ENCODE data around the gene RAB35.

RAB35 gene

GRCh38 chr12:120116441-120116791, at the start of gene RAB35:
Gene RAB35 (minus strand): TSS chr12:120116753. CDS start chr12:120116650, 103 bp downstream.
- Mint-ChIP-seq H3K27me3 (no peaks in the 10 kb centered on the region), H3K27ac (peak within 1 kb of the TSS; percentile 89 to 94), H3K4me1 (peaks cover 83% of the 10 kb centered on the region), H3K9me3 (no peaks in the 10 kb centered on the region), H3K4me3 (peak within 1 kb of the TSS; percentile 99)
- ATAC-seq, result no peak
- DNase-seq, result no peak

GRCh38 chr12:120164293-120164692, 47.7 kb upstream of the RAB35 start:
- H3K9me3 Mint-ChIP-seq, result no peaks in the 10 kb centered on the region
- ATAC-seq, result no peak
- no peak overlapping the region for H3K4me3 Mint-ChIP-seq

DNA sequence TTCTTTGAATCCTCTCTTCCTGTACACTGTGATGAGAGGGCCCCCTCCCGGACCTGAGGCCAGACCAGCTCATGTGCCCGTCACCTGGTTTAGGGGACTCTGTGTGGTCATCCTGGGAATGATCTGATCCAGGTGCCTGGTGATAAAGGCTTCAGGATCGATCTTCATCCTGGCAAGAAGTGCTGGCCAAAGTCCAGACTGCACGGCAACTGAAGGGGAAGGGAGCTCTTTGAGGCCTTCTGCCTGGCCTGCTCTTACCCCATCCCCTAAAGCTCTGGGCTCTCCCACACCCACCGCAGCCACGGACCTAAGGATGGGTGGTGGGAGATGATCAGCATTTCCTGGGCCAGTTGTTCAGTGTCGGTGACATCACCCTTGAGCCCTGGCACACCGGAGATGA, 46.2 kb upstream of the RAB35 start:
- DNase-seq, result no peak
- Mint-ChIP-seq H3K27ac (no peak overlapping the region), H3K4me3 (no peak overlapping the region), H3K4me1 (no peaks in the 10 kb centered on the region), H3K27me3 (no peaks in the 10 kb centered on the region), H3K9me3 (no peaks in the 10 kb centered on the region)
- no peak for ATAC-seq

More at GRCh38 chr12:120164293-120164692, 47.7 kb upstream of the RAB35 start:
- Mint-ChIP-seq H3K27ac (no peak overlapping the region), H3K4me1 (no peaks in the 10 kb centered on the region), H3K27me3 (no peaks in the 10 kb centered on the region)
- DNase-seq, result no peak

DNA sequence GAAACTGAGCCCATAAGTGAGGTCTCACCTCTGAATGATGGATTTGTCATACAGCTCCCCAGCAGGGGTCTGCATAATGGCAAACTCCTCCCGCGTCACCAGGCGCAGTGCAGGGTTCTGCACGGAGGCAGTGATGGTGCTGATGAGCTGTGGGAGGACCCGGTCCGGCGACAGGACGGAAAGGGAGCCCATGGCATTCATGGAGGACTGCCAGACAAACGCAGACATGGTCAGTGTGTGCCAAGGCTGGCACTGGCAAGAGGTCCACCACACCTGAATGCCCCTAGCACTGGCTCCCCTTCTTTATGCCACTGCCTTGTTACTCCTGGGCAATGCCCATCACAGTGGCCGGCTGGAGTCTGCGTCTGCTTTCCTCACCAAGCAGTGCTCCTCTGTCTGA, 45.3 kb upstream of the RAB35 start:
- no peaks in the 10 kb centered on the region for H3K4me1 Mint-ChIP-seq
- no peak overlapping the region for H3K27ac Mint-ChIP-seq
- no peak overlapping the region for H3K4me3 Mint-ChIP-seq
- H3K27me3 Mint-ChIP-seq, result no peaks in the 10 kb centered on the region
- ATAC-seq (no peak), DNase-seq (no peak)
- H3K9me3 Mint-ChIP-seq, result no peaks in the 10 kb centered on the region

DNA sequence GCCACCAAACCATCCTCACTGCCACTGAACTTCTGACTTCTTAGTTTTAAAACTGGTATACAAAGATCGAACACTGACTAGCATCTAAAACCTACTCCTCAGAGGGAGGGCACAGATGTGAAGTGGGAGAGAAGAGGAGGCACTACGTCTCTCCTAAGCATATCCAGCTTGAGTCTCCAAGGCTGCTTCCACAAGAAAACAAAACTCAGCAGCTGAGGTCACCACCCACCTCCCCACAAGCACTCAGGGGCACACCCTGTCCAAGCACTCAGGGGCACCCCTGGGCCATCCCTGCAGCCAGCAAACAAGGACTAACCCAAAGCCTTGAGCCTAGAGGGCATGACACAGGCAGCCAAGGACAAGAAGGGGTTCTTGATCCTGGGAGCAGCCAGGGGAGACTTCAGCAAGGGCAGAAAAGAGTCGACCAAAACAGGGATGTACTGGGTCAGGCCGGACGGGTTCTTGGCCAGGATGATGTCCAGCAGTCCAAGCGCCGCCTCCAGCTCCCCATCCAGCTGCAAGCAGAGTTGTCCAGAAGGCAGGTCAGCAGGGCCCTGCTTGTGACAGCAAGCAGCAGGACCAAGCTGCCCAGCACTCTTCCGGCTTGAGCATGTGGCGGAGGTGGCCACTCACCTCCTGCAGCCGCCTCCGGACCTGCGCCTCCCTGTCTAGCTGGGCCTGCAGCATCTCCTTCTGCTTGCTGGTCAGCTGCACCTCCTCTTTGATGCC, 43.1 kb upstream of the RAB35 start:
- ATAC-seq (no peak), DNase-seq (no peak)
- no peak overlapping the region for H3K4me3 Mint-ChIP-seq
- H3K9me3 Mint-ChIP-seq, result no peaks in the 10 kb centered on the region
- H3K4me1 Mint-ChIP-seq, result no peaks in the 10 kb centered on the region
- H3K27me3 Mint-ChIP-seq, result no peaks in the 10 kb centered on the region
- H3K27ac Mint-ChIP-seq, result peak overlapping the region in 1 of 2 donors; percentile 78

GRCh38 chr12:120158351-120158750, 41.8 kb upstream of the RAB35 start:
- ATAC-seq (no peak), DNase-seq (no peak)
- Mint-ChIP-seq H3K4me3 (no peak overlapping the region), H3K27me3 (no peaks in the 10 kb centered on the region), H3K9me3 (no peaks in the 10 kb centered on the region), H3K27ac (peak overlapping the region in 1 of 2 donors; percentile 71), H3K4me1 (no peaks in the 10 kb centered on the region)

- no peaks in the 10 kb centered on the region for H3K27me3 Mint-ChIP-seq
- no peak overlapping the region for H3K4me3 Mint-ChIP-seq
- no peak for ATAC-seq
- DNase-seq, result no peak
- H3K27ac Mint-ChIP-seq, result no peak overlapping the region
- no peaks in the 10 kb centered on the region for H3K4me1 Mint-ChIP-seq
- H3K9me3 Mint-ChIP-seq, result no peaks in the 10 kb centered on the region
These were observed 41.1 kb upstream of the RAB35 start for GRCh38 chr12:120157678-120158077.

DNA sequence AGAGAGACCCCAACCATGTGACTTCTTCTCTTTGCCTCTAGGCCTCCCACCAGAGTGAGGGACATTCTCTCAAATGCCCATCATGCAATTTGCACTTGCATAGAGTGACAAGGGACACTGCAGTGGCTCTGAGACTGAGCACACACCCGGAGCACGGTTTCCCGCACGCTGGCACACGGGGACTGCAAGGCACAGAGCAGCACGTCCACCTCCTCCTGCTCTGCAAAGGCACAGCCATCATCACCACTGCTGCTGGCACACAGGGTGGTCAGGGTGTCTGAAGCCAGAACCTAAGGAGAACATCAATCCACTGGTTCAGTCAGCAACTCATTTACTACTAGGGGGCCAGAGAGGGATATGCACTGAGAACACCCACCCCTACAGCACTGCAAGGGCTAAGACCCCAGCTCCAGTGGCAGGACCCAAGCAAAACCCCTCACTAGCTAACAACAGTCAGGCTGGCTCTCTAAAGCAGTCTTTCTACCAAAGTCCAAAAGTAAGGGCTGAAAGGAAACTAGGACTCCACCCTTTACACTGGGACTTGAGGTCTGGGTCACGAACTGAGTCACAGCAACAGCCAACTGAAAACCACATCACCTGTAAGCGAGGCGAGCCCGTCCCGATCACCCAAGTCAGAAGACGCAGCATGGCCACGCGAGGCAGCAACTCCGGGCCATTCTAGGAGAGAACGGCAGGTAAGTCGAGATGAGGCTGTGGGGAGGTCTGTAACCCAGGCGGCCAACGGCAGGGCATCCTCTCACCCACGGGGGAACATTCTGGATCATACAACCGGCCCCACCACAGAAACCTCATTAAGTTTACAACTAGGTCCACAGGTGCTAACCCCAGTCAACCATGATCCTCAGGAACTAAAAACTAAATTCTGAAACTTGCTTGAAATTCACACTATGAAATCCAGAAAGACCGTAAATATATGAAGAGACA, 40.0 kb upstream of the RAB35 start:
- Mint-ChIP-seq H3K4me3 (no peak overlapping the region), H3K4me1 (no peaks in the 10 kb centered on the region), H3K27ac (no peak overlapping the region), H3K9me3 (no peaks in the 10 kb centered on the region), H3K27me3 (no peaks in the 10 kb centered on the region)
- DNase-seq, result no peak
- ATAC-seq, result no peak

- DNase-seq, result no peak
- no peak overlapping the region for H3K4me3 Mint-ChIP-seq
These were observed 38.5 kb upstream of the RAB35 start for GRCh38 chr12:120155072-120155471.

GRCh38 chr12:120150919-120151525, 34.5 kb upstream of the RAB35 start:
- H3K27ac Mint-ChIP-seq, result no peak overlapping the region
- no peak for ATAC-seq

More at GRCh38 chr12:120155072-120155471, 38.5 kb upstream of the RAB35 start:
- H3K4me1 Mint-ChIP-seq, result no peaks in the 10 kb centered on the region
- H3K27ac Mint-ChIP-seq, result no peak overlapping the region
- H3K27me3 Mint-ChIP-seq, result no peaks in the 10 kb centered on the region
- no peaks in the 10 kb centered on the region for H3K9me3 Mint-ChIP-seq
- no peak for ATAC-seq

GRCh38 chr12:120148011-120148410, 31.5 kb upstream of the RAB35 start:
- no peak overlapping the region for H3K27ac Mint-ChIP-seq
- H3K9me3 Mint-ChIP-seq, result no peaks in the 10 kb centered on the region
- H3K4me3 Mint-ChIP-seq, result no peak overlapping the region
- H3K4me1 Mint-ChIP-seq, result no peaks in the 10 kb centered on the region
- ATAC-seq, result no peak
- no peak for DNase-seq
- H3K27me3 Mint-ChIP-seq, result no peaks in the 10 kb centered on the region

More at GRCh38 chr12:120150919-120151525, 34.5 kb upstream of the RAB35 start:
- Mint-ChIP-seq H3K4me1 (no peaks in the 10 kb centered on the region), H3K27me3 (no peaks in the 10 kb centered on the region), H3K9me3 (no peaks in the 10 kb centered on the region), H3K4me3 (no peak overlapping the region)
- no peak for DNase-seq

DNA sequence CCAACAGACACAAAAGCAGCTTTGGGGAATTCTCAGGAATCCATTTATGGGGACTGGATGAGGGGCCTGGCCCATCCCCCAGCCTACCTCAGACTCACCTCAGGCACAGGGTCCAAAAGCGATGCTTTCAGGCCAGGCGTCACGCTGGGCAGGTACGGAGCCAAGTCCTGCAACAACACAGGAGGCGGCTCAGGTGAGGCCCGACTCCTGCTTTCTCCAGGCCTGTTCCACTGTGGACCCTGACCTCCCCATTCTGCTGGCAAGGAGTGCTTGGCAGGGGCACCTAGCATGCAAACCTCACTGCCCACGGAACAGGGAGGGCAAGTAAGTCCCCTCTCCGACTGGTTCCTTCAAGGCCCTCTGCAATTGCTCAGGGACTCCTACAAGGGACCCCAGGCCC, 28.6 kb upstream of the RAB35 start:
- Mint-ChIP-seq H3K4me1 (no peaks in the 10 kb centered on the region), H3K27me3 (no peaks in the 10 kb centered on the region), H3K27ac (no peak overlapping the region), H3K9me3 (no peaks in the 10 kb centered on the region), H3K4me3 (no peak overlapping the region)
- ATAC-seq, result no peak
- no peak for DNase-seq

DNA sequence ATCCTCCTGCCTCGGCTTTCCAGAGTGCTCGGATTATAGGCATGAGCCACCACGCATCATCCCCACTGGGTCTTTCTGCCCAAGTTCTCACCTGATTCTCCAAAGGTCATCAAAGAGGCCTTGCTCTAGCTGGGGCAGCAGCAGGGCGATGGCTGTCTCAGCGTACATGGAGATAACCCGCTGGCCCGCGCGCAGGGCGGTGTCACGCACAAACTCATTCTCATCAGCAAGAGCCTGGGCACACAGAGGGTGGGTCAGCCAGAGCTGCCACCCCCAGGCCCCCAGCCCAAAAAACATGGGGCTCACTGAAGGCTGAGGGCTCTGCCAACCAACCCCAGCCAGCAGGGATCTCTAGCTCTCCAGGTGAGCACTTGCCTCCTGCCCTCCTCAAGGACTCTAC, 27.7 kb upstream of the RAB35 start:
- no peaks in the 10 kb centered on the region for H3K27me3 Mint-ChIP-seq
- ATAC-seq (no peak), DNase-seq (no peak)
- H3K9me3 Mint-ChIP-seq, result no peaks in the 10 kb centered on the region
- no peak overlapping the region for H3K4me3 Mint-ChIP-seq
- H3K27ac Mint-ChIP-seq, result no peak overlapping the region
- H3K4me1 Mint-ChIP-seq, result no peaks in the 10 kb centered on the region

- Mint-ChIP-seq H3K4me3 (no peak overlapping the region), H3K9me3 (no peaks in the 10 kb centered on the region), H3K4me1 (no peaks in the 10 kb centered on the region), H3K27ac (no peak overlapping the region), H3K27me3 (no peaks in the 10 kb centered on the region)
- ATAC-seq (no peak), DNase-seq (no peak)
These were observed 25.8 kb upstream of the RAB35 start for GRCh38 chr12:120142231-120142877.

GRCh38 chr12:120141336-120141735, 24.8 kb upstream of the RAB35 start:
- DNase-seq, result no peak
- Mint-ChIP-seq H3K27ac (peak overlapping the region in 1 of 2 donors; percentile 70), H3K4me3 (no peak overlapping the region), H3K4me1 (no peaks in the 10 kb centered on the region), H3K27me3 (no peaks in the 10 kb centered on the region), H3K9me3 (no peaks in the 10 kb centered on the region)
- no peak for ATAC-seq
